IMR-90 (cell line): Measurements from ENCODE around the gene TSC22D3. TPM values are rescaled to one million over a fixed set of nuclear protein-coding genes. Genes with fewer than 3 reads are reported as not detected.

Source experiments
- ATAC-seq: fragments of 200-7000 bp; cut with Tn5 transposase; 2 replicates; pipeline ENCODE4 v1.9.1; 2020; ENCODE audit warnings: low read depth, mild to moderate bottlenecking, moderate library complexity
- BruUV-seq: library from RNA; stranded (reverse); fragments of 400-500 nt; replicated peaks from 2 replicates; lab custom pipeline; 2021; lab: Mats Ljungman, UMichigan
- CTCF ChIA-PET: fragments of 300-600 bp; formaldehyde crosslinking; extraction: SDS; loops from one replicate; lab custom pipeline; 2021; ENCODE audit warnings: antibody characterized with exemption; lab: Yijun Ruan, JAX
- POLR2A ChIA-PET: fragments of 300-600 bp; sonication (Branson Sonifier 250); formaldehyde crosslinking; loops from one replicate; lab custom pipeline; 2022; ENCODE audit warnings: antibody characterized with exemption; ENCODE audit not compliant: unreplicated experiment; lab: Charles Lee
- DNase-seq: peaks from one replicate; pipeline ENCODE4 v3.0.0; 2013
- H2AFZ ChIP-seq: replicated peaks from 2 replicates; pipeline ENCODE3; 2013; ENCODE audit warnings: low read length, mild to moderate bottlenecking; ENCODE audit not compliant: poor library complexity
- H2AK5ac ChIP-seq: 2 replicates; pipeline ENCODE4 v1.6.1; 2013; ENCODE audit warnings: low read depth, low read length, inconsistent platforms
- H2AK9ac ChIP-seq: replicated peaks from 2 replicates; pipeline ENCODE3; 2013; ENCODE audit warnings: mild to moderate bottlenecking, low read depth, low read length, moderate library complexity; ENCODE audit not compliant: poor library complexity
- H2BK120ac ChIP-seq: 2 replicates; pipeline ENCODE4 v1.6.1; 2013; ENCODE audit warnings: low read depth, low read length, inconsistent platforms
- H2BK15ac ChIP-seq: 3 replicates; pipeline ENCODE4 v1.6.1; 2013; ENCODE audit warnings: low read depth, low read length, inconsistent platforms
- H2BK20ac ChIP-seq: 2 replicates; pipeline ENCODE4 v1.6.1; 2013; ENCODE audit warnings: low read depth, mild to moderate bottlenecking, inconsistent platforms, low read length, moderate library complexity
- H2BK5ac ChIP-seq: 2 replicates; pipeline ENCODE4 v1.6.1; 2013; ENCODE audit warnings: mild to moderate bottlenecking, low read depth, low read length, inconsistent platforms; ENCODE audit not compliant: poor library complexity, severe bottlenecking
- H3K14ac ChIP-seq: replicated peaks from 2 replicates; pipeline ENCODE4 v1.6.1; 2013; ENCODE audit warnings: low read depth, low read length, inconsistent platforms
- H3K18ac ChIP-seq: 2 replicates; pipeline ENCODE4 v1.6.1; 2013; ENCODE audit warnings: low read depth, low read length, control low read depth
- H3K23ac ChIP-seq: 2 replicates; pipeline ENCODE4 v1.6.1; 2013; ENCODE audit warnings: low read depth, low read length, inconsistent platforms
- H3K27ac ChIP-seq: 2 replicates; pipeline ENCODE4 v1.5.1; 2013; ENCODE audit warnings: mild to moderate bottlenecking, control low read depth, low read length; ENCODE audit not compliant: insufficient read depth
- H3K27me3 ChIP-seq: 2 replicates; pipeline ENCODE4 v1.6.1; 2013; ENCODE audit warnings: low read length; ENCODE audit not compliant: control insufficient read depth, insufficient read depth
- H3K36me3 ChIP-seq: 2 replicates; pipeline ENCODE4 v1.6.1; 2013; ENCODE audit warnings: low read length, mixed read lengths; ENCODE audit not compliant: control insufficient read depth, insufficient read depth
- H3K4ac ChIP-seq: 2 replicates; pipeline ENCODE4 v1.6.1; 2013; ENCODE audit warnings: low read depth, low read length, inconsistent platforms
- H3K4me1 ChIP-seq: 2 replicates; pipeline ENCODE4 v1.6.1; 2013; ENCODE audit warnings: low read length, mixed read lengths; ENCODE audit not compliant: control insufficient read depth, insufficient read depth
- H3K4me2 ChIP-seq: 2 replicates; pipeline ENCODE4 v1.6.1; 2013; ENCODE audit warnings: low read depth, mild to moderate bottlenecking, control low read depth, low read length, moderate library complexity
- H3K4me3 ChIP-seq: 2 replicates; pipeline ENCODE4 v1.5.1; 2013; ENCODE audit warnings: low read depth, mild to moderate bottlenecking, control low read depth, low read length, moderate library complexity; ENCODE audit not compliant: insufficient read depth
- H3K56ac ChIP-seq: 2 replicates; pipeline ENCODE4 v1.6.1; 2013; ENCODE audit warnings: low read length, inconsistent platforms; ENCODE audit not compliant: insufficient read depth; ENCODE audit errors: extremely low read depth
- H3K79me1 ChIP-seq, 2 experiments: 2 replicates each; pipeline ENCODE4 v1.6.1; 2013; ENCODE audit warnings: low read length in 2 of 2, inconsistent platforms in 1 of 2, low read depth in 1 of 2
- H3K9ac ChIP-seq: 2 replicates; pipeline ENCODE4 v1.6.1; 2013; ENCODE audit warnings: low read depth, low read length, control low read depth
- H3K9me1 ChIP-seq: 2 replicates; pipeline ENCODE4 v1.6.1; 2013; ENCODE audit warnings: low read length, inconsistent platforms; ENCODE audit not compliant: insufficient read depth
- H3K9me3 ChIP-seq: 2 replicates; pipeline ENCODE4 v1.6.1; 2013; ENCODE audit warnings: low read length; ENCODE audit not compliant: control insufficient read depth, insufficient read depth
- H4K20me1 ChIP-seq: 2 replicates; pipeline ENCODE4 v1.6.1; 2013; ENCODE audit warnings: low read length, inconsistent platforms; ENCODE audit not compliant: insufficient read depth
- H4K5ac ChIP-seq: 2 replicates; pipeline ENCODE4 v1.6.1; 2013; ENCODE audit warnings: mild to moderate bottlenecking, low read depth, low read length, control low read depth
- H4K8ac ChIP-seq, 2 experiments: 2 replicates each; pipeline ENCODE4 v1.6.1; 2013; ENCODE audit warnings: low read depth in 2 of 2, low read length in 2 of 2, control low read depth in 1 of 2, inconsistent platforms in 1 of 2
- H4K91ac ChIP-seq: 2 replicates; pipeline ENCODE4 v1.6.1; 2013; ENCODE audit warnings: low read depth, low read length, inconsistent platforms; ENCODE audit not compliant: insufficient read depth
- BHLHE40 ChIP-seq: fragments of 150-350 bp; IDR thresholded peaks from 2 replicates; pipeline ENCODE4 v1.6.1; 2016; ENCODE audit warnings: mild to moderate bottlenecking, low read depth, low read length
- CTCF ChIP-seq: conservative IDR thresholded peaks from 2 replicates; pipeline ENCODE4 v1.5.1; 2012; ENCODE audit warnings: mild to moderate bottlenecking, low read depth, low read length, improper control_type of control experiment
- ELK1 ChIP-seq: fragments of 150-350 bp; IDR thresholded peaks from 2 replicates; pipeline ENCODE4 v1.6.1; 2016; ENCODE audit warnings: low read depth, mild to moderate bottlenecking, low read length, moderate library complexity, borderline replicate concordance
- FOS ChIP-seq: fragments of 150-350 bp; IDR thresholded peaks from 2 replicates; pipeline ENCODE4 v1.6.1; 2016; ENCODE audit warnings: low read depth, low read length
- MAFK ChIP-seq: IDR thresholded peaks from 2 replicates; pipeline ENCODE4 v1.6.1; 2012; ENCODE audit warnings: low read depth, low read length, improper control_type of control experiment
- MAZ ChIP-seq: IDR thresholded peaks from 2 replicates; pipeline ENCODE4 v1.6.1; 2012; ENCODE audit warnings: low read depth, mild to moderate bottlenecking, low read length, improper control_type of control experiment, moderate library complexity, borderline replicate concordance
- NFE2L2 ChIP-seq: fragments of 150-350 bp; IDR thresholded peaks from 2 replicates; pipeline ENCODE4 v1.6.1; 2016; ENCODE audit warnings: low read depth, mild to moderate bottlenecking, low read length
- POLR2A ChIP-seq: IDR thresholded peaks from 2 replicates; pipeline ENCODE4 v1.6.1; 2012; ENCODE audit warnings: mild to moderate bottlenecking, low read depth, low read length
- RAD21 ChIP-seq: IDR thresholded peaks from 2 replicates; pipeline ENCODE4 v1.6.1; 2012; ENCODE audit warnings: low read length, improper control_type of control experiment
- RCOR1 ChIP-seq: IDR thresholded peaks from 2 replicates; pipeline ENCODE4 v1.6.1; 2012; ENCODE audit warnings: mild to moderate bottlenecking, low read length, improper control_type of control experiment; ENCODE audit not compliant: insufficient replicate concordance
- RFX5 ChIP-seq: IDR thresholded peaks from 2 replicates; pipeline ENCODE4 v1.8.0; 2012; ENCODE audit warnings: low read depth, mild to moderate bottlenecking, low read length, moderate library complexity
- SMC3 ChIP-seq: fragments of 150-350 bp; IDR thresholded peaks from 2 replicates; pipeline ENCODE4 v1.6.1; 2016; ENCODE audit warnings: low read depth, mild to moderate bottlenecking, antibody characterized with exemption, low read length, moderate library complexity
- USF2 ChIP-seq: fragments of 150-350 bp; IDR thresholded peaks from 2 replicates; pipeline ENCODE4 v1.6.1; 2017; ENCODE audit warnings: mild to moderate bottlenecking, antibody characterized with exemption, low read length, low read depth
- WGBS, 2 experiments: methylation state at CpG; one replicate each; pipeline versions ENCODE4 v1.1.5 to v1.1.7; 2013; ENCODE audit warnings: missing lambda C conversion rate in 2 of 2; ENCODE audit not compliant: insufficient read length in 1 of 2; ENCODE audit errors: extremely low coverage in 2 of 2; 5-methylcytosine and 5-hydroxymethylcytosine counted together
- dilution Hi-C: fragments of 300-500 bp; cut with HindIII; formaldehyde crosslinking; loops from one replicate; pipeline ENCODE4 v1.14.3; 2018; ENCODE audit warnings: low sequenced_read_pairs; ENCODE audit not compliant: unreplicated experiment
- in situ Hi-C: fragments of 300-500 bp; cut with MboI; formaldehyde crosslinking; loops from 3 replicates; pipeline ENCODE4 v1.14.3; 2019; ENCODE audit warnings: low sequenced_read_pairs, inconsistent platforms, mixed read lengths
- intact Hi-C: fragments of 100-400 bp; cut with micrococcal nuclease; formaldehyde crosslinking; loops from 2 replicates; pipeline ENCODE4 v1.10.0; 2022
- polyA plus RNA-seq, 3 experiments: library from polyadenylated mRNA; depleted of rRNA; stranded (reverse); fragments of >200 nt; gene quantifications; 2 replicates each; pipeline ENCODE4 v1.2.3, GENCODE V29; 2012; ENCODE audit warnings: low replicate concordance in 1 of 3
- total RNA-seq: library from RNA; depleted of rRNA; stranded (reverse); fragments of >200 nt; gene quantifications from 2 replicates; pipeline ENCODE4 v1.2.3, GENCODE V29; 2012

Gene TSC22D3
- total and polyA plus RNA-seq, 2 of the 4 experiments (the other 2 are of a cell fraction): 9.9 to 14.0 TPM

DNA sequence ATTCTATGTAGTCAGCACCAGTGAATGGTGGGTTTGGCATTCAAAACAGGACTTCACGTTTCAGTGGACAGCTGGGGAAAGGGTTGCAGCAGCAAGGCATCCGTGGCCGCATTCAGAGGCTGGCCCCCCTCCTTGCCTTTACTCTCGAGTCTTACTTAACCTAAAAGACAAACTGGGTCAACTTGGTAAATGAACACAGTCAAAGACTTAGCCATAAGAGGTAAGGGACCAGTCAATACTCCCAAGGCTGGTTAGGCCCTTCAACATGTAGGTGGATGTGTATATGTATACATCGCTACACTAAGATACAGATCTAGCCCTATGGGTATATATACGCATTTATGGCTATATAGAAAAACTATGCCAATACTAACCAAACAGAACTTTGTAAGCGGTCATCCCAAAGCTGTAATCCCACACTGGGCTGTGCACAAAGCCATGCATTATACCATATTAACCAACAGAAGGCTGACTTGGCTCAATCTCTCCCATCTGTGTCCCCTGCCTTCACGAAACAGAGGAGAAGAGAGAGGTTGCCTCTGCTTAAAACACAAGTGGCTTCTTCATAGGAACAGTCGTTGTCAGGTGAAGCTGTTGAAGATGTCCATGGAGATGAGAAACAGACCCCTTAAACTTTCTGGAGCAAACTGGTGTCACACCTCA lies 61.9 kb downstream of the TSC22D3 start (continued):
- TF ChIP-seq POLR2A (no peak), RAD21 (no peak), USF2 (no peak)

DNA sequence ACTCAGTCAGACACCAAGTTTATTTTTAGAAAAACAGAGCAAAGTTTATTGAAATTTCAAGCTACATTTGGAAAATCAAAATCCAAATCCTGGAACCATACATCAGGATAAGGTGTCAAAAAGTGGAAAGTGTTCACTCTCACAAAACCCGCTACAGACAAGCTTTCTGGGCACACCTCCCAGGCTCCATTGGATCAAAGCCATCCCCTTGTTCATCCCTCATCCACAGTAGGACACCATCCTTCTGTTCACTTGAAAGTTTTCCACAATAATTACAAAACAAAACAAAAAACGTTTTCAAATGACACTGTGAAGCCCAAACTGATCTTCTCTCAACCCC lies 62.4 kb downstream of the TSC22D3 start:
- in situ Hi-C loops: no loop called here
- H3K4me3 ChIP-seq: no peak overlapping the region
- DNase-seq: no peak
- TF ChIP-seq RCOR1 (no peak), CTCF (no peak), FOS (no peak), NFE2L2 (no peak), BHLHE40 (no peak), RAD21 (no peak), SMC3 (no peak), POLR2A (no peak), MAZ (no peak), RFX5 (no peak), ELK1 (no peak), MAFK (no peak)

More for the DNA sequence above, 62.4 kb downstream of the TSC22D3 start:
- no peak overlapping the region for H3K9ac ChIP-seq
- no peak overlapping the region for H2BK5ac ChIP-seq
- no peak overlapping the region for H4K8ac ChIP-seq
- H2BK120ac ChIP-seq: no peak overlapping the region
- ChIA-PET CTCF (interaction anchor here (1.1 kb wide), 1 partner anchor 54 kb away, joined by 3 read pairs; no protein-coding TSS in a partner anchor), POLR2A (no interaction called here)
- H3K18ac ChIP-seq: no peak overlapping the region
- no peak overlapping the region for H3K14ac ChIP-seq
- 83% methylated on average over 1 of the region's 2 CpGs; no CpG with 5 or more reads in 1 of the 2 experiments for WGBS, 2 experiments
- peaks cover 12% of the 10 kb centered on the region; the same call in 1 of the 2 replicates for H3K4me1 ChIP-seq
- no peak overlapping the region for H3K23ac ChIP-seq
- BruUV-seq: no TSS peak
- no peak overlapping the region for H3K4ac ChIP-seq
- no peak overlapping the region for H4K91ac ChIP-seq
- H4K5ac ChIP-seq: no peak overlapping the region
- H3K9me1 ChIP-seq: peaks cover 19% of the 10 kb centered on the region
- no peak overlapping the region for H3K56ac ChIP-seq
- H2AK9ac ChIP-seq: no peak overlapping the region
- H3K4me2 ChIP-seq: no peak overlapping the region
- H3K27me3 ChIP-seq: no peaks in the 10 kb centered on the region; the same call in 1 of the 2 replicates
- H3K36me3 ChIP-seq: peaks cover 3% of the 10 kb centered on the region; the same call in 1 of the 2 replicates
- no peak overlapping the region for H2AK5ac ChIP-seq
- ATAC-seq: no peak
- no peak overlapping the region for H2BK15ac ChIP-seq
- H2AFZ ChIP-seq: no peak overlapping the region
- H2BK20ac ChIP-seq: no peak overlapping the region
- H3K9me3 ChIP-seq: no peaks in the 10 kb centered on the region
- peaks cover 0 to 14% of the 10 kb centered on the region in 2 experiments; a peak in 2 of 4 replicates for H3K79me1 ChIP-seq
- dilution Hi-C loops: no loop called here
- H4K20me1 ChIP-seq: no peaks in the 10 kb centered on the region; the same call in 1 of the 2 replicates
- no peak overlapping the region for H3K27ac ChIP-seq
- intact Hi-C loops: no loop called here
